HG03108 (cell line): ENCODE results near the gene TMPRSS9.
"Not testable (repeated sequence)": the region's sequence is repeated elsewhere in the genome, so short reads cannot be mapped to it uniquely, and the experiment has no call there.

Source experiments
- ATAC-seq: cut with Tn5 transposase; IDR thresholded peaks from one replicate; pipeline ENCODE4 v1.9.1; 2021; ENCODE audit warnings: moderate library complexity; ENCODE audit not compliant: unreplicated experiment

The TMPRSS9 gene

GRCh38 chr19:2387367-2388288, 27.6 kb downstream of the TMPRSS9 start:
- no peak for ATAC-seq

GRCh38 chr19:2389594-2389993, 29.5 kb downstream of the TMPRSS9 start:
- no peak for ATAC-seq

- ATAC-seq = no peak
These were observed 31.2 kb downstream of the TMPRSS9 start for GRCh38 chr19:2391118-2391725.

- ATAC-seq = no peak
These were observed 32.3 kb downstream of the TMPRSS9 start for GRCh38 chr19:2392366-2392765.

GRCh38 chr19:2392899-2393298, 32.8 kb downstream of the TMPRSS9 start:
- ATAC-seq = not testable (repeated sequence)

GRCh38 chr19:2394054-2394441, 34.0 kb downstream of the TMPRSS9 start:
- ATAC-seq = no peak

- ATAC-seq = no peak
These were observed 34.6 kb downstream of the TMPRSS9 start for GRCh38 chr19:2394442-2395292.

GRCh38 chr19:2395293-2395829, 35.3 kb downstream of the TMPRSS9 start:
- ATAC-seq = not testable (repeated sequence)

- ATAC-seq = not testable (repeated sequence)
These were observed 37.1 kb downstream of the TMPRSS9 start for GRCh38 chr19:2397173-2397572.

GRCh38 chr19:2398735-2399305, 38.8 kb downstream of the TMPRSS9 start:
- no peak for ATAC-seq

- no peak for ATAC-seq
These were observed 39.5 kb downstream of the TMPRSS9 start for GRCh38 chr19:2399582-2399981.

GRCh38 chr19:2408247-2408646, 48.2 kb downstream of the TMPRSS9 start:
- ATAC-seq = no peak

- ATAC-seq = no peak
These were observed 49.4 kb downstream of the TMPRSS9 start for GRCh38 chr19:2409352-2409912.

GRCh38 chr19:2410023-2410422, 50.0 kb downstream of the TMPRSS9 start:
- no peak for ATAC-seq

- ATAC-seq = no peak
These were observed 51.6 kb downstream of the TMPRSS9 start for GRCh38 chr19:2411709-2412108.

- ATAC-seq = no peak
These were observed 52.4 kb downstream of the TMPRSS9 start for GRCh38 chr19:2412449-2412848.

- no peak for ATAC-seq
These were observed 53.1 kb downstream of the TMPRSS9 start for GRCh38 chr19:2413159-2413558.

- no peak for ATAC-seq
These were observed 53.6 kb downstream of the TMPRSS9 start for GRCh38 chr19:2413629-2414028.

- ATAC-seq = no peak
These were observed 55.4 kb downstream of the TMPRSS9 start for GRCh38 chr19:2415281-2415972.

GRCh38 chr19:2415973-2416319, 55.9 kb downstream of the TMPRSS9 start:
- no peak for ATAC-seq
